ENCODE measurements around the gene GRK2. TPM values are rescaled to one million over a fixed set of nuclear protein-coding genes. Genes with fewer than 3 reads are reported as not detected.

Gene GRK2
- total RNA-seq, 2 donors from 2014 or later = 58.0 to 61.7 TPM

DNA sequence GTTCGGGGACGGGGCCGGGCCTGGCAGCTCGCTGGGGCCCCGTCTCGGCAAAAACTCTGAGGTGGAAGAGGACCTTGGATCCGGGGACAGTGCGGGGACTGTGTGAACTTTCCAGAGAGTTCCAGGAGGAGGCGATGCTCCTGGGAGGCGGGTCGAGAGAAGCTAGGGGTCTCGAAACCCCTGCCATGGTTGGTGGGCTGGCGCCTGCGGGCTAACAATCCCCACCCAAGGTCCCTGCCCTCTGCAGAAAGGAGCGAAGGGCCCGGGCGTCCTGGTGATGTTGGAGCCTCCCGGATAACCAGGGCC is 4.7 kb upstream of the GRK2 start:
- Histone ChIP-seq H3K9ac (ENCODE audit: extremely low read depth, low read length, poor library complexity, severe bottlenecking) (no peak overlapping the region), H3K27ac (ENCODE audit: low read depth, low read length) (no peak overlapping the region), H3K4me3 (ENCODE audit: low read length) (no peak overlapping the region), H3K9me3 (ENCODE audit: control insufficient read depth, low read length) (no peaks in the 10 kb centered on the region), H3K36me3 (ENCODE audit: control insufficient read depth, insufficient read depth, low read length) (peaks cover 7% of the 10 kb centered on the region), H3K4me1 (ENCODE audit: control insufficient read depth, insufficient read depth, low read length) (no peaks in the 10 kb centered on the region), H3K27me3 (ENCODE audit: control insufficient read depth, insufficient read depth, low read length, poor library complexity, severe bottlenecking) (no peaks in the 10 kb centered on the region)
- WGBS, 2 experiments (ENCODE audit: insufficient coverage in 1 of 2, insufficient read length in 1 of 2) = 18 to 22% methylated on average over 12 to 18 of the region's 18 CpGs
- TF ChIP-seq, protein P1, sequence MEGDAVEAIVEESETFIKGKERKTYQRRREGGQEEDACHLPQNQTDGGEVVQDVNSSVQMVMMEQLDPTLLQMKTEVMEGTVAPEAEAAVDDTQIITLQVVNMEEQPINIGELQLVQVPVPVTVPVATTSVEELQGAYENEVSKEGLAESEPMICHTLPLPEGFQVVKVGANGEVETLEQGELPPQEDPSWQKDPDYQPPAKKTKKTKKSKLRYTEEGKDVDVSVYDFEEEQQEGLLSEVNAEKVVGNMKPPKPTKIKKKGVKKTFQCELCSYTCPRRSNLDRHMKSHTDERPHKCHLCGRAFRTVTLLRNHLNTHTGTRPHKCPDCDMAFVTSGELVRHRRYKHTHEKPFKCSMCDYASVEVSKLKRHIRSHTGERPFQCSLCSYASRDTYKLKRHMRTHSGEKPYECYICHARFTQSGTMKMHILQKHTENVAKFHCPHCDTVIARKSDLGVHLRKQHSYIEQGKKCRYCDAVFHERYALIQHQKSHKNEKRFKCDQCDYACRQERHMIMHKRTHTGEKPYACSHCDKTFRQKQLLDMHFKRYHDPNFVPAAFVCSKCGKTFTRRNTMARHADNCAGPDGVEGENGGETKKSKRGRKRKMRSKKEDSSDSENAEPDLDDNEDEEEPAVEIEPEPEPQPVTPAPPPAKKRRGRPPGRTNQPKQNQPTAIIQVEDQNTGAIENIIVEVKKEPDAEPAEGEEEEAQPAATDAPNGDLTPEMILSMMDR (conservative IDR thresholded peaks at IDR 0.05) = peak; percentile 57
- Mint-ChIP-seq H3K9me3 (no peaks in the 10 kb centered on the region), H3K27me3 (ENCODE audit: insufficient read depth) (peaks cover 22% of the 10 kb centered on the region), H3K4me3 (peak overlapping the region; percentile 45), H3K36me3 (ENCODE audit: low read depth) (peaks cover 8% of the 10 kb centered on the region), H3K27ac (no peak overlapping the region), H3K4me1 (peaks cover 17% of the 10 kb centered on the region)
- DNase-seq = no peak

DNA sequence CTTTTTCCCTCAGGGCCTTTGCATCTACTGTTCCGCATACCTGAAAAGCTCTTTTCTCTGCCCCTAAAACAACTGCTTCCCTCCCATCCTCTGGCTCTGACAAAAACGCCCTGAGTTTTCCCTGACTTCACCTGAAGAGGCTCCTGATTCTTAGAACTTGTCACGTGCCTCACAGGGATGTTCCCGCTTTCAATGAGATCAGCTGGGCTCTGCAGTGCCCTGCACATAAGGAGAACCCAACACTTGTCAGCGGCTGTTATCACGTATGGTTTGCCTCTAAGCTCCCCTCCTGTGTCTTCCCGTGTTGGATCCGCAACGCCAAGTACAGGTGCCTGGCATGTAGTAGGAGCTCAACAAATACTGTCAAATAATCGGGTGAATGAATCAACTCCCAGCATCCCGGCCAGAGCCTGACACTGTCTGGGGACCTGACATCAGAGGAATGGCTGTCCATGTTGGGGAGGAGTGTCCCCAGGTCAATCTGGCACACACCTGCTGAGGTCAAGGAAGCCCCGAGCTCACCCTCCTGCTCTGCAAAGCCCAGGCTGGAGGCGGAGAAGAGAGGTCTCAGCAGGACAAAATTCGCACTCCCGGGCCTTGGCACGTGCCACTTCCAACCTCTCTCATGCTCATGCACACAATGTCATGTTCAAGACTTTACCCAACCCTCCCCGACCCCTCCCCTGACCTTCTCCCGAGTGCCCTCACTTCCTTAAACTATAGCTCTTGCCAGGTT is 4.2 kb upstream of the GRK2 start:
- Histone ChIP-seq H3K4me3 (ENCODE audit: low read length) (no peak overlapping the region), H3K4me1 (ENCODE audit: control insufficient read depth, insufficient read depth, low read length) (no peaks in the 10 kb centered on the region), H3K27ac (ENCODE audit: low read depth, low read length) (no peak overlapping the region), H3K9ac (ENCODE audit: extremely low read depth, low read length, poor library complexity, severe bottlenecking) (no peak overlapping the region), H3K27me3 (ENCODE audit: control insufficient read depth, insufficient read depth, low read length, poor library complexity, severe bottlenecking) (no peaks in the 10 kb centered on the region), H3K9me3 (ENCODE audit: control insufficient read depth, low read length) (no peaks in the 10 kb centered on the region), H3K36me3 (ENCODE audit: control insufficient read depth, insufficient read depth, low read length) (peaks cover 2% of the 10 kb centered on the region)
- Mint-ChIP-seq H3K4me1 (peaks cover 17% of the 10 kb centered on the region), H3K27me3 (ENCODE audit: insufficient read depth) (peaks cover 22% of the 10 kb centered on the region), H3K4me3 (peak overlapping the region; percentile 45), H3K9me3 (no peaks in the 10 kb centered on the region), H3K36me3 (ENCODE audit: low read depth) (peaks cover 3% of the 10 kb centered on the region), H3K27ac (no peak overlapping the region)
- 56 to 60% methylated on average over 15 to 17 of the region's 18 CpGs for WGBS, 2 experiments (ENCODE audit: insufficient coverage in 1 of 2, insufficient read length in 1 of 2)
- TF ChIP-seq, protein P1 (conservative IDR thresholded peaks at IDR 0.05) = no peak
- DNase-seq = no peak

DNA sequence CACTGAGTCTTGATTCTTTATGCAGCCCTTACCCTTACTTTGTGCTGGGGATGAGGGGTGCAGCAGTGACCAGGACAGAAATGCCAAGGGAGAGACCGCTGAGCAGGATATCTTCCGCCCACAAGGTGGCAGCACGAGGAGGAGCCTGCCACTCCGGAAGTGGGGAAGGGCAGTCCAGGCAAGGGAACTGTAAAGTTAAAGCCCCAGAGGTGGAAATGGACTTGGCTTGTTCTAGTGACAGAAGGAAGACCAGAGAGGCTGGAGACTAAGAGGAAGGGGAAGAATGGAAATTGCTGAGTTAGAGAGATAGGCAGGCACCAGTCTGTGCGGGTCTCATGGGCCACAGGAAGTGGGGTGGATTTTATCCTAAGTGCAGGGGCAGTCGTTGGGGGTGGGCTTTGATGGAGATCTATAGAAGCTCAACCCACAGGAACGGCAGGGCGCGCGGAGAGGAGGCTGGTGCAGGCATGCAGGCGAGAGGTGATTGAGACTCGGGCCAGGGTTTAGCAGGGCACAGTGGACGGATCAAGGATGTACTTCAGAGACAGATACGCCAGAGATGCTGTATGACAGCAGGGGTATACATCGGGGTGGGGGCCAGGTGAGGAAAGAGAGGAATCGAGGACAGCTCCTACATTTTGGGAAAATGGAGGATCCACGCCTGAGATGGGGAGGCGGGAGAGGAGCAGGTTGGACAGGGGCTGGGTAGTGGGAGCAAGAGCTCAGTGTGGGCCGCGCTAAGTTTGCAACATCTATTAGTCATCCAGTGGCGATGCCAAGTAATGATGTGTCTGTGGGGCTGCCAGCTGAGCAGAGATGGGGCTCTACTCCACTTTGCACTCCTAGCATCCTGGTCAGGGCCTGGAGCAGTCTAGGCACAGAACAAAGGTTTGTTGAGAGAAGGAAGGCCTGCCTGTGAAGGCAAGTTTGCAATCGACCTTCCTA is 3.3 kb upstream of the GRK2 start:
- 70 to 80% methylated on average over 17 to 22 of the region's 22 CpGs for WGBS, 2 experiments (ENCODE audit: insufficient coverage in 1 of 2, insufficient read length in 1 of 2)
- Histone ChIP-seq H3K9me3 (ENCODE audit: control insufficient read depth, low read length) (no peaks in the 10 kb centered on the region), H3K36me3 (ENCODE audit: control insufficient read depth, insufficient read depth, low read length) (peaks cover 3% of the 10 kb centered on the region), H3K27me3 (ENCODE audit: control insufficient read depth, insufficient read depth, low read length, poor library complexity, severe bottlenecking) (no peaks in the 10 kb centered on the region), H3K4me1 (ENCODE audit: control insufficient read depth, insufficient read depth, low read length) (peaks cover 6% of the 10 kb centered on the region), H3K9ac (ENCODE audit: extremely low read depth, low read length, poor library complexity, severe bottlenecking) (no peak overlapping the region), H3K4me3 (ENCODE audit: low read length) (no peak overlapping the region), H3K27ac (ENCODE audit: low read depth, low read length) (no peak overlapping the region)
- Mint-ChIP-seq H3K4me1 (peaks cover 22% of the 10 kb centered on the region), H3K36me3 (ENCODE audit: low read depth) (peaks cover 3% of the 10 kb centered on the region), H3K27me3 (ENCODE audit: insufficient read depth) (peaks cover 22% of the 10 kb centered on the region), H3K9me3 (no peaks in the 10 kb centered on the region), H3K27ac (no peak overlapping the region), H3K4me3 (peak overlapping the region; percentile 45)
- DNase-seq = peak; percentile 94
- TF ChIP-seq, protein P1 (conservative IDR thresholded peaks at IDR 0.05) = peak; percentile 88
